HUES64 (cell line): ENCODE results near the gene CRACR2B.

ENCODE experiments used
- H3K27ac ChIP-seq: 2 replicates; pipeline ENCODE4 v1.7.0; 2013; ENCODE audit warnings: low read depth, low read length, inconsistent platforms
- H3K27me3 ChIP-seq: 2 replicates; pipeline ENCODE4 v1.6.1; 2013; ENCODE audit warnings: mild to moderate bottlenecking, low read length; ENCODE audit not compliant: insufficient read depth
- H3K36me3 ChIP-seq: 2 replicates; pipeline ENCODE4 v1.6.1; 2013; ENCODE audit warnings: mild to moderate bottlenecking, low read length; ENCODE audit not compliant: insufficient read depth
- H3K4me1 ChIP-seq: 2 replicates; pipeline ENCODE4 v1.6.1; 2013; ENCODE audit warnings: mild to moderate bottlenecking, low read length, moderate library complexity; ENCODE audit not compliant: insufficient read depth
- H3K4me3 ChIP-seq: 2 replicates; pipeline ENCODE4 v1.5.1; 2013; ENCODE audit warnings: mild to moderate bottlenecking, low read length, moderate library complexity
- H3K9ac ChIP-seq: 2 replicates; pipeline ENCODE4 v1.6.1; 2013; ENCODE audit warnings: mild to moderate bottlenecking, low read depth, low read length
- H3K9me3 ChIP-seq: 2 replicates; pipeline ENCODE4 v1.6.1; 2013; ENCODE audit warnings: low read depth, low read length; ENCODE audit not compliant: insufficient read depth
- WGBS: fragments of 150-250, 120-280 bp; methylation state at CpG from one replicate; pipeline ENCODE4 v1.1.7; 2013; ENCODE audit warnings: missing lambda C conversion rate; 5-methylcytosine and 5-hydroxymethylcytosine counted together

CRACR2B gene

DNA sequence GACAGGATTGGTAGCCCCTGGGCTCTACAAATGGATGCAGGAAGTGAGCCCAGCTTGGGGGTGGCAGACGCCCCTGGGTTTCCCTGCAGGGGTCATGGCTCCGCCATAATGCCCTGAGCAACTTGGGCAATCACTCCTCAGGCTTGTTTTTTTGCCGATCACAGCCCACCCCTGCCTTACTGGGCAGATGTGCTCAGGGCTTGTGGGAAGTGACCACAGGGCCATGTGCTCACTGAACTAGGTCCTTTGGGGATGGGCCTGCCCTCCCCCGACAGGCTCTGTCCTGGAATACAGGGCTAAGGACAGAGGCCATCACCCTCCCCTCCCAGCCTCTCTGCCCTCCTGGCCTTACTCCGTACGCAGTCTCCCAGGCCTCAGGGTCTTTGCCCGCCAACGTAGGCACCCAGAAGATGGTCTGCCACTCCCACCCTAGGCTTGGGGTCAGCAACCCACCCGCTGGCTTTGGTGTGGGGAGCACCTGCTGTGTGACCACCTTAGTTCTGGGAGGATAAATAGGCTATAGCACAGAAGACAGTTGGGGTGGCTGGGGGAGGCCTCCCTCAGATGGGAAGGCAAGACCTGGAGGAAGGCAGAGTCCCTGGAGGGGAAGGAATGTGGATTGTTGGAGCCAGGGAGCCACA is 14.1 kb upstream of the CRACR2B start:
- peaks cover 6% of the 10 kb centered on the region for H3K4me1 ChIP-seq
- H3K27me3 ChIP-seq = no peaks in the 10 kb centered on the region
- H3K9ac ChIP-seq = 0 out of 2 replicates have a peak overlapping the region, but pooled peaks have one; percentile 9
- 94% methylated on average over 9 of the region's 9 CpGs for WGBS
- no peaks in the 10 kb centered on the region for H3K9me3 ChIP-seq
- peaks cover 35% of the 10 kb centered on the region for H3K36me3 ChIP-seq
- no peak overlapping the region for H3K4me3 ChIP-seq
- H3K27ac ChIP-seq = peak overlapping the region; percentile 49; the same call in 1 of the 2 replicates

DNA sequence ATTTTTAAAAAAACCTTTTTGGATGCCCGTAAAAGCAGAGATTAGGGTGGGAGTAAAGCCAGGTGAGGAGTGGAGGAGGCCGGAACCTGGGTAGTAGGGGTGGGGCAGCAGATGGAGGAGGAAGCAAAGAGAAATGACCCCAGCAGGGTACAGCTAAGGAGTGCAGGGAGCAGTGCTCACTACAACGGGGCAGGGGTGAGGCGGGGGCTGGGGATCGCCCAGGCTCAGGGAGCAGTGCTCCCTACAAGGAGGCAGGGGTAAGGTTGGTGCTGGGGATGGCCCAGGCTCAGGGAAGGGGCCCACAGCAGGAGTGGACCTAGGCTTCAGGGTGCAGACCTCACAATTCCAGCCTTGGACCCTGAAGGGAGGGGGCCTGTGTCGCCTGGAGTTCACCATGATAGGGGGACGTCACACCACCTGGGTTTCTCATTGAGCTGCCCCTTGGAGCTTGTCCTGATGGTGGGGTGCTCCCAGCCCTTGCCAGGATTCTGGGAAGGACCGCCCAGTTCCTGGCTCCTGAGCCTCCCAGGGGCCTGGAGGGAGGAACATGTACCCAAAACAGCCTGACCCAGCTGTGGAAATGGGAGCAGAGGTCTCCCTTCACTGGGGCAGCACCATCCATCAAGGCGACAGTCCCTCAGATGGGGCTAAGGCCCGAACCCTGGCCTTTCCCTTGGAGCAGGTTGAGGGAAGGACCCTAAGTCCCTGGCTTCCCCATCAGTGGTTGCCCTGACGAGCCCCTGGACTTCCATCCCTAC is 11.9 kb upstream of the CRACR2B start:
- Histone ChIP-seq H3K27ac (no peak overlapping the region), H3K36me3 (peaks cover 32% of the 10 kb centered on the region), H3K9ac (no peak overlapping the region), H3K27me3 (no peaks in the 10 kb centered on the region), H3K4me3 (no peak overlapping the region), H3K4me1 (peaks cover 4% of the 10 kb centered on the region), H3K9me3 (no peaks in the 10 kb centered on the region)
- 90% methylated on average over 11 of the region's 11 CpGs for WGBS

DNA sequence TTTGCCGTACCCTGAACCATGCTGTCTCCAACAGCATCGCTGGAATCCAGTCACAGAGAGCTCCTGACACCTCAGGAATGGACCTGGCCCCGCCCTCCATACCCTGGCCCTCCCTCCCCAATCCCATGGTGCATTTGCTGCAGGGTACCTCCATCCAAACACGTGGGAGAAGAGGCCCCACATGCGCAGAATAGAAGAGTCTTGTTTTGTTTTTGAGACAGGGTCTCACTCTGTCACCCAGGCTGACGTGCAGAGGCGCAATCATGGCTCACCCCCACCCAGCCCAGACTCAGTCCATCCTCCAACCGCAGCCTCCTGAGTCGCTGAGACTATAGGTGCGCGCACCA is 11.3 kb upstream of the CRACR2B start:
- Histone ChIP-seq H3K9me3 (no peaks in the 10 kb centered on the region), H3K36me3 (peaks cover 28% of the 10 kb centered on the region), H3K4me3 (no peak overlapping the region), H3K27me3 (no peaks in the 10 kb centered on the region), H3K4me1 (no peaks in the 10 kb centered on the region; the same call in 1 of the 2 replicates), H3K9ac (no peak overlapping the region), H3K27ac (no peak overlapping the region)
- 73% methylated on average over 9 of the region's 11 CpGs for WGBS

DNA sequence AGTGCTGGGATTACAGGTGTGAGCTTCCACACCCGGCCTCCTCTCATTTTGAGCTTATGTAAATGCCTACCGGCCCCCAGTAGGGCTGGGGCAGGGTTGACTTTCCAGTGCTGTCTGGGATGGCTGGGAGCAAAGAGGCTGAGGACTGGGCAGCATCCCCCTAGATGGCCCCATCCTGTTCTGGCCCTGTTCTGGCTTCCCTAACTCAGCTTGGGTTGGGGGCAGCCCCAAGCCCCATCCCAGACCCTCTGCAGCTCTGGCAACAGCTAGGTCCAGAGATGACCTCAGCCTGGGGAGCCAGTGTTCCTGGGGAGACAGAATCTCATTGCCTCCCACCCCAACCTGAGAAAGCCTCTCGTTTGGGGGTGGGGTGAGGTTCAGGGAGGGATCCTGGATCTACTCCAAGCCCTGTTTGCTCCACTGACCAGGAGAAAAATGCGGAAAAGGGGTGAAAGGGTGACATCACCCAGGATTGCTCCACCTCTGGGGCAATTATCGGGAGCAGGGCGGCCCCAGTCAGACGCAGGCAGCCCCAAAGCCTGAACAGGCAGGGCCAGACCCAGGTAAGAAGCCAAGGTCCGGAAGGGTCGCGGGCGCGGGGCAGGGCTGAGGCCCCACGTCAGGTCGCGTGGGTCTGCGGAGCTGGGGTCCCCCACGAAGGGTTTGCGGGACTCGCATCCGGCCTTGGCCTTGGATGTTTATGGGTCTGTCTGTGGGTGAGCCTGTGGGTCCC is 9.2 kb upstream of the CRACR2B start, which contains the start of gene PNPLA2:
PNPLA2 (plus strand) TSS at position 519 of the 733 bp plus-strand sequence. CDS start 805 bp downstream, outside the sequence.
- Histone ChIP-seq H3K9me3 (no peaks in the 10 kb centered on the region), H3K36me3 (peaks cover 9% of the 10 kb centered on the region), H3K9ac (peak within 1 kb of the TSS; percentile 79), H3K27me3 (no peaks in the 10 kb centered on the region), H3K4me3 (peak within 1 kb of the TSS; percentile 92), H3K4me1 (no peaks in the 10 kb centered on the region), H3K27ac (peak within 1 kb of the TSS; percentile 37; the same call in 1 of the 2 replicates)
- 62% methylated on average over 20 of the region's 20 CpGs for WGBS

DNA sequence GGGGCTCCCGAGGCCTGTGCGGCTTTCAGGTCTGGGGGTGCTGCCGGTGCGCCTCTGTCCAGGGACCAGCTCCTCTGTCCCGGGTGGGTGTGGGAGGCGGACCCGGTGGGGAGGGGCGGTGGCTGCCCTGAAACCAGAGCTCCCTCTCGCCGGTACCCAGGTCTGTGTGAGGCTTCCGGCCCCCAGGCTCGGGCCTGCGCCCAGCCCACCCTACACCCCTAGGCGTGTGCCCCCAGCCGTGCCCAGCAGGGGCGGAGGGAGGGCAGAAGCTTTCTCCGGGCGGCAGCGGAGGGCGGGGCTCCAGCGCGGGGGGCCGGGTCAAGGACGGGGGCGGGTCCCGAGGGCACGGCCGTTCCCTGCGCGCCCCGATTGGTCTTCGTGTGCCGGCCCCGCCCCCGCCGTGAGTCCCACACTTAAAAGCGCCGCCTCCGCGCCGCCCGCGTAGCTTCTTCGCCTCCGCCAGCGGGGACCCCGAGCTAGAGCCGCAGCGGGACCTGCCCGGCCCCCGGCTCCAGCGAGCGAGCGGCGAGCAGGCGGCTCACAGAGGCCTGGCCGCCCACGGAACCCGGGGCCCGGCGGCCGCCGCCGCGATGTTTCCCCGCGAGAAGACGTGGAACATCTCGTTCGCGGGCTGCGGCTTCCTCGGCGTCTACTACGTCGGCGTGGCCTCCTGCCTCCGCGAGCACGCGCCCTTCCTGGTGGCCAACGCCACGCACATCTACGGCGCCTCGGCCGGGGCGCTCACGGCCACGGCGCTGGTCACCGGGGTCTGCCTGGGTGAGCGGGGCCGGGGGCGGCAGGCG is 8.4 kb upstream of the CRACR2B start:
- WGBS = 3% methylated on average over 96 of the region's 96 CpGs

DNA sequence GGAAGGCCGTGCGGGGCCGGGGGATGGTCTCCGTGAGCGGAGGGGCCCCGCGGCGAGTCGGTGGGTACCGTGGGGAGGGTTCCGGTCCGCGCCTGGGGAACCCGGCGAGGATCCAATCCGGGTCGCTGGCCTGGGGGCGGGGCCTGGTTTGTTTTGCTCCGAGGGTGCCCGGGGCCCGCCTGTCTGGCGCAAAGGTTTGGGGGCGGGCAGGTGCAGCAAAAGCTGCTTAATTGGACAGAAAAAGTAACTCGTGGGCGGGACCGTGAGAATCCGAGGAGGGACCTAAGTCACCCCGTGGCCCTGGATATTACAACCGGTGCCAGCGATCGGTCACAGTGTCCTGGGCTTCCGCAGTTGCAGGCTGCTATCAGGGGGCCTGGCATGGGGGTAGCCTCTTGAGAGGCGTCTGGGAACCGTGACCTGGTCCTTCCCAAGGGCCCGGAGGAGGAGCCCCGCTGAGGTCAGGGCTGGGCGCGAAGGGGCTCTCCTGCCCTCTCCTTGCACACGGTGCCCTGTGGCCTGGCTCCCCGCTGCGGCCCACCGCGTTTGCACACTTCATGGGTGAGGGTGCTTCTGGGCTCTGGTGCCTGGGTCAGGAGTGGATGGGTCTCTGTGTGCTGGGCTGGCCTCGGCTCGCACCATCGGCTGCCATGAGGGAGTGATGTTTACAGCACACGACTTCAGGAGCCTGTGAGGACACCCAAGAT is 7.6 kb upstream of the CRACR2B start:
- WGBS = 11% methylated on average over 47 of the region's 47 CpGs
- Histone ChIP-seq H3K36me3 (0 out of 2 replicates have a peak, but pooled peaks cover 6% of the 10 kb centered on the region), H3K4me1 (no peaks in the 10 kb centered on the region), H3K9me3 (no peaks in the 10 kb centered on the region), H3K4me3 (peak overlapping the region; percentile 92), H3K27ac (peak overlapping the region; percentile 37; the same call in 1 of the 2 replicates), H3K9ac (no peak overlapping the region; the same call in 1 of the 2 replicates), H3K27me3 (no peaks in the 10 kb centered on the region)

More for the DNA sequence above, 8.4 kb upstream of the CRACR2B start:
- Histone ChIP-seq H3K36me3 (0 out of 2 replicates have a peak, but pooled peaks cover 6% of the 10 kb centered on the region), H3K9me3 (no peaks in the 10 kb centered on the region), H3K27me3 (no peaks in the 10 kb centered on the region), H3K4me3 (peak overlapping the region; percentile 92), H3K4me1 (no peaks in the 10 kb centered on the region), H3K9ac (peak overlapping the region; percentile 79), H3K27ac (peak overlapping the region; percentile 37; the same call in 1 of the 2 replicates)

DNA sequence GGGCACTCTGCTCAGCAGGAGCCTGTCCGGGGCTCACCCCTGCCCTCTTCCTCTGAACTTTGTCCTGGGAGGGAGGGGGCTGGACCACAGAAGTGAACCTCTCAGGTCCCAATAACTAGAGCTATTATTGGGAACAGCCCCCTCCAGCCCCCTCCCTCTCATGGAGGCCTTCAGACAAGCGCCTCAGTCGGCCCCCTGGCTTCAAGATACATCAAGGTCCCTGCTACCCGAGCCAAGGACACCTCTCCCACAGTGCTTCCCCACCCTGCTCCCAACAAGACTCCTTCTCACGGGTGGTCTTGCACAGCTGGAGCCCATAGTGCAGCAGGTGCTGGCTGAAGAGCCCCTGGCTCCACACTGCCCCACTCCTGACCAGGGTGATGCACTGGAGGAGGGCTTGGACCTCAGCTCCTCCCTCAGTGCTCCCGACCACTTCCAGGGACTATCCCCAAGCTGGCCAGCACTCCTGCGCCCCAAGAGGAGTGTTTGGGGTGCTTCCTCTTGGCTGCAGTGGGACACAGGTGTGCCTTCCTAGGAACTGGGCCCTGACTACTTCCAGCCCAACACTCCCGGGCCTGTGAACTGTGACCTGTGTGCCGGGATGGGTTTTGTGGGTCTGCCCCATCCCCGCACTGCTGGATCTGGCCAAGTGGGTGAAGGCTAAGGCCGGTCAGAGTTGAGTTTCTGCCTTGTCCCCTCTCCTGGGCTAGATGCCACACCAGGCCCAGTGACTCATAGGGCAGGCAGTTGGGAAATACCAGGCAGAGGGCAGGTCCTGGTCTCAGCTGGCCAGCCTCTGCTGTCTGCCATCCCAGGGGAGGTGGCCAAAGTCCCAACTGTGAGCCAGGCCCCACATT is 6.8 kb upstream of the CRACR2B start:
- Histone ChIP-seq H3K27ac (no peak overlapping the region), H3K36me3 (0 out of 2 replicates have a peak, but pooled peaks cover 6% of the 10 kb centered on the region), H3K9ac (no peak overlapping the region), H3K9me3 (no peaks in the 10 kb centered on the region), H3K4me3 (peak overlapping the region; percentile 92), H3K4me1 (no peaks in the 10 kb centered on the region), H3K27me3 (peaks cover 4% of the 10 kb centered on the region; the same call in 1 of the 2 replicates)
- 84% methylated on average over 11 of the region's 11 CpGs for WGBS

DNA sequence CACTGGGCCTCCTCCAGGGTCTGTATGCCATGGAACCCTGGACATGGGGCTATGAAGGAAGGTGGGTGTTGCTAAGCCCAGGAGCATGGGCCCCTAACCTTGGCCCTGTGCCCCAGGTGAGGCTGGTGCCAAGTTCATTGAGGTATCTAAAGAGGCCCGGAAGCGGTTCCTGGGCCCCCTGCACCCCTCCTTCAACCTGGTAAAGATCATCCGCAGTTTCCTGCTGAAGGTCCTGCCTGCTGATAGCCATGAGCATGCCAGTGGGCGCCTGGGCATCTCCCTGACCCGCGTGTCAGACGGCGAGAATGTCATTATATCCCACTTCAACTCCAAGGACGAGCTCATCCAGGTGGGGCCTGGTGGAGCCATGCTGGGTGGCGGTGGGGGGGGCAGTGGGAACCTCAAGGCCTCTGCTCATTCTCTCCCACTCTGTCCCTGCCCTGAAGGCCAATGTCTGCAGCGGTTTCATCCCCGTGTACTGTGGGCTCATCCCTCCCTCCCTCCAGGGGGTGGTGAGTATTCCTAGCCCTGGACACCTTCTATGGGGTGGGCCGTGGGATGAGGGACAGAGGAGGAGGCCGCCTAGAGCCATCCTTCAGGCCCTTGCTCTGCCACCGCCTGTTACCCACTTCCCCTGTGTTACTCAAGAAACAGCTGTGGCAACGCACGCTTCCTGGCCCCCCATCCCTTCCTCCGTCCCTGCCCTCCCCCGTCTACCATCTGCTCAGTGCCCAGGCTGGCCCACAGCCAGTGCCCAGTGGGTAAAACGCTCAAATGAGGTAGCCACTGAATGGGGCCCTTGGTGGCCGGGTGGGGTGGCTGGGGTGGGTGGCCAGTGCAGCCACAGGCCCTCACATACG is 6.0 kb upstream of the CRACR2B start:
- H3K4me1 ChIP-seq = no peaks in the 10 kb centered on the region
- H3K9ac ChIP-seq = no peak overlapping the region
- H3K27ac ChIP-seq = no peak overlapping the region
- 95% methylated on average over 21 of the region's 22 CpGs for WGBS
- H3K27me3 ChIP-seq = peaks cover 13% of the 10 kb centered on the region
- no peaks in the 10 kb centered on the region for H3K9me3 ChIP-seq
- H3K36me3 ChIP-seq = 0 out of 2 replicates have a peak, but pooled peaks cover 6% of the 10 kb centered on the region
- no peak overlapping the region for H3K4me3 ChIP-seq
